WI38 (cell line): ENCODE data around the gene CBLIF.
A peak's percentile ranks its signal among the peaks of the same experiment; 100 is the strongest.

Experiments used
- H3K4me3 ChIP-seq: 2 replicates; pipeline ENCODE4 v1.5.1; 2011; ENCODE audit warnings: low read depth, mild to moderate bottlenecking, control low read depth, low read length
- TF ChIP-seq, protein P1 (sequence below): IDR thresholded peaks from 2 replicates; pipeline ENCODE4 v1.5.1; 2012; ENCODE audit warnings: low read depth, mild to moderate bottlenecking, control low read depth, low read length

The CBLIF gene

DNA sequence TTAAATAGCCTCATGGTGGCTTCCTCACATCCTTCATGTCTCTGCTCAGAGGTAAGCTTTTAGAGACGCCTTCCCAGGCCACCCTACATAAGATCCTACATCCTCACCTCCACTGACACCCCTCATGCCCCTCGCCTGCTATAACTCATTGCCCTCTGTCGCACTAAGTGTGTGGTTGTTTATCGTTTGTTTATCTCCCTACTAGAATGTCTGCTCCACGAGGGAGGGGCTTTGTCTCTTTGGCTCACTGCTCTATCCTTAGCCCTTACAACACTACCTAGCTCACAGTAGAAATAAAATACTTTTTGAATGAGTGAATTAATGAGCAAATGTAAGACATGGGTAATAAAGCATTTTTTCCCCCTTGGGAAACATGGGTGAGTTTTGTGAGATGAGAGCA lies 1.3 kb upstream of the CBLIF start:
- TF ChIP-seq, protein P1, sequence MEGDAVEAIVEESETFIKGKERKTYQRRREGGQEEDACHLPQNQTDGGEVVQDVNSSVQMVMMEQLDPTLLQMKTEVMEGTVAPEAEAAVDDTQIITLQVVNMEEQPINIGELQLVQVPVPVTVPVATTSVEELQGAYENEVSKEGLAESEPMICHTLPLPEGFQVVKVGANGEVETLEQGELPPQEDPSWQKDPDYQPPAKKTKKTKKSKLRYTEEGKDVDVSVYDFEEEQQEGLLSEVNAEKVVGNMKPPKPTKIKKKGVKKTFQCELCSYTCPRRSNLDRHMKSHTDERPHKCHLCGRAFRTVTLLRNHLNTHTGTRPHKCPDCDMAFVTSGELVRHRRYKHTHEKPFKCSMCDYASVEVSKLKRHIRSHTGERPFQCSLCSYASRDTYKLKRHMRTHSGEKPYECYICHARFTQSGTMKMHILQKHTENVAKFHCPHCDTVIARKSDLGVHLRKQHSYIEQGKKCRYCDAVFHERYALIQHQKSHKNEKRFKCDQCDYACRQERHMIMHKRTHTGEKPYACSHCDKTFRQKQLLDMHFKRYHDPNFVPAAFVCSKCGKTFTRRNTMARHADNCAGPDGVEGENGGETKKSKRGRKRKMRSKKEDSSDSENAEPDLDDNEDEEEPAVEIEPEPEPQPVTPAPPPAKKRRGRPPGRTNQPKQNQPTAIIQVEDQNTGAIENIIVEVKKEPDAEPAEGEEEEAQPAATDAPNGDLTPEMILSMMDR = no peak
- H3K4me3 ChIP-seq = no peak overlapping the region

DNA sequence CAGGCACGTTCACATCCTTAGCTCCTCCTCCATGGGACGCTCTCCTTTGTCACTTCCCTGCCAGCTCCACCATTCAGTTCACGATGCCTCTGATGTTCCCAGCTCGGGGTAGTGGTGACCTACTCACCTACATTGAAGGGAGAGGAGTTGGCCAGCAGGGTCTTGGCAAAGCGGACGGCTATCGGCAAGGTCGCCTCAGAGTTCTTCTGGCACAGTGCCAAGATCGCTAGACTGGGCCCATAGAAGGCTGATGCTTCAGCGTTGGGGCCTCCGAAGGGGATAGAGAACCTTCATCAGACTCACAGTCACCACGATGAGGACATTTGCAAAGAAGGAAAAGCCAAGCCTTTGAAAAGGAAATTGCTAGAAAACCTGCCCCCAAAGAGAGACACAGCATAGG lies 3.0 kb downstream of the CBLIF start:
- TF ChIP-seq, protein P1 = no peak
- no peak overlapping the region for H3K4me3 ChIP-seq

DNA sequence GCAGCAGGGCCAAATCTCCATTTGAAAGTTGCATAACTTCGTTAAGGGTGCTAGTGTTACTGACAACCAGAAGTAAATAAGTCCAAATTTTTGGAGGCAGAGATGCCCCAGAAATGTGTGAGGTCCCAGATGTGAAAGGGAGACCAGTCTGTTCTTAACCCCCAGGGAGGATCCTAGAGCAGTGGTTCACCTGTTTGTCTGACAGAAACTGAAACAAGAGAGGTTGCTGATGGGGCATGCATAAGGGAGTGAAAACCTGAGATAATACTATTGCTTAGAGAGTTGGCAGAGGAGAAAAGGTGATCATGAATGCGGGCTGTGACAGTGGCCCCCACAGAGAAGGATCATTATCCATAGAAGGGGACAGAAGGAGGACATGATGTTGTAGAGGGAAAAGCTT lies 3.8 kb downstream of the CBLIF start:
- TF ChIP-seq, protein P1 = no peak
- H3K4me3 ChIP-seq = no peak overlapping the region

DNA sequence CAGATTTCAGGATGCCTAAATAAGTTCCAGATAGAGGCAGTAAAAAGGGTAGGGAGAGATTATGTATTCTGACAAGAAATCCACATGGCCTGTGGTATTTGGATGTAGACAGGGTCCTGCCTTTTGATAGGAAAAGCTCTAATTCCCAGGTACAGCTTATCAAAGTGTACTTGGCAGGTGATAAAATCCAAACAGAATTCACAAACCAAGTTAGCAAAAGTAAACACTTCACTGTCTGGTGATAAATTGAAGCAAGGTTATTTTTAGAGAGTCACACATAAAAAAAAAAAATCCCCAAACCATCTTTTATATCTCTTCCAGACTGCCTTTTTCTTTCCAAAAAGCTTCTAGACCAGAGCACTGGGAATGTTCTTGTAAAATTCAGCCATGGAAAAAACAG lies 5.7 kb downstream of the CBLIF start:
- no peak overlapping the region for H3K4me3 ChIP-seq
- TF ChIP-seq, protein P1 = no peak

DNA sequence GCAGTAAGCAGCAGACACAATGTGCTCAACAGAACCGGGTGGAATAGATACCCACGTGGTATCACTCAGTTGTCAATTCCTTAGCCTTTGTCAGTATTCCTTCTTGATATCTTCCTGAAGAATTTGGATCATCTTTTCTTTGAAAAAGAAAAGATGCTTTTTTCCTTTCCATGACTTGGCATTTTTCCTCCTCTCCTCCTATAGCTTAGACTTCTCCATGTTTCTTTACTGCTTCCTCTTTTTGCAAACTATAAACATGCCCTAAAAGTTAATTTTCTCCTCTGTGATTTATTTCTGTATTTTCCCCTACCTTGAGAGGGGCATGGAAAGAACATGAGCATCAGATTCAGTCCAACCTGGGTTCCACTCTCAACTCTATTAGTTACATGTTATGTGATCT lies 11.7 kb downstream of the CBLIF start:
- no peak overlapping the region for H3K4me3 ChIP-seq
- TF ChIP-seq, protein P1 = no peak

DNA sequence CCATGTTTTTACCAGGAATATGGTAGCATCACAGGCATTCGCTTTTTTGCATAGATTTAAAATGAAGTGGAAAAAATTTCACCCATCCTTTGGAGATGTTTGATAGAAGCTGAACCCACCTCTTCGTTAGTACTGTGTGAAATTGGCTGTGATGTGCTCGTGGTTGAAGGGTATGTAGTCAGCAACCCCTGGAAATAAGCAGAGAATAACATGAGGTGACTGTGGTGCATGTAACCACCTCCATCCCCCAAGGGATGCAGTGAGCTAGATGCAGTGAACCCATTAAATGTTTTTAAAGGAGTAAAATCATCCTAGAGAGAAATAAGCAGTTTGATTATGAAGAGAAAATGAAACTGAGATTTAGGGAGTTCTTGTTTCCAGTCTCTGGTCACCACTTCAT lies 15.9 kb downstream of the CBLIF start:
- no peak overlapping the region for H3K4me3 ChIP-seq
- TF ChIP-seq, protein P1 = no peak

DNA sequence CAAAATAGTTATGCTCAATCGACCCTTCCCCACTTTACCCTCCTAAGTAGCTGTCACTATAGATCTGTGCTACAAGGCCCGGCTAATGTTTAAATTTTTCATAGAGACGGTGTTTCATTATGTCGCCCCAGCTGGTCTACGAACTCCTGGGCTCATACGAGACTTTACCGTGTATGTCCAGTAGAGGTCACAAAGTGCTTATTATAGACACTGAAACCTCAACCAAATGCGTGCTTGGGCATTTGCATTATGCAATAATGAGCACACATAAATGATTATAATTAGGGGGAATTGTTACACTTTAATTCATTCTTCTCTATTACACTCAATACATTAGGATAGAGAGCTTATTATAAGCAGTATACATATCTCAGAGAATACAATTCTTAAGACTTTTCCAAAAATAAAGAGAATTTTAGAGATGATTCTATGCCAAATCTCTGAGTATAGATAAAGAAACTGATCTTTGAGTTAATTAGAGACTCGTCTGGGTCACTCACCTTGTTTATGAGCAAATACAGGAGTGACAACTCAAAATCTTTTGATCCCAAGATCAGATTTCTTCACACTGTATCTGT lies 22.2 kb downstream of the CBLIF start:
- no peak overlapping the region for H3K4me3 ChIP-seq
- TF ChIP-seq, protein P1 = peak; percentile 50
